Gastroesophageal sphincter (tissue), 4 donors: ENCODE data around the gene ZNF497. TPM values are rescaled to one million over a fixed set of nuclear protein-coding genes. Genes with fewer than 3 reads are reported as not detected.

Experiments used
- ATAC-seq: fragments of 150-250 bp; one replicate; pipeline ENCODE4 v1.9.1; 2016; ENCODE audit warnings: mild to moderate bottlenecking, moderate library complexity
- H3K27ac ChIP-seq, 4 donors: fragments of 200-600 bp; sonication (generic) in 3 of 4; 1 replicate in 3 of 4; 2 replicates in 1 of 4; pipeline ENCODE4 v1.5.1; 2016 to 2019
- H3K27me3 ChIP-seq: fragments of 200-600 bp; sonication (generic); one replicate; pipeline ENCODE4 v1.5.1; 2019
- H3K36me3 ChIP-seq, 2 donors: fragments of 200-600 bp; sonication (generic); one replicate each; pipeline ENCODE4 v1.5.1; 2019; ENCODE audit warnings: control low read depth in 1 of 2
- H3K4me1 ChIP-seq, 3 donors: fragments of 200-600 bp; sonication (generic); 1 replicate in 2 of 3; 2 replicates in 1 of 3; pipeline ENCODE4 v1.5.1; 2016 to 2019; ENCODE audit warnings: control low read depth in 2 of 3
- H3K4me3 ChIP-seq, 2 donors: fragments of 200-600 bp; sonication (generic); one replicate each; pipeline ENCODE4 v1.5.1; 2019; ENCODE audit warnings: mild to moderate bottlenecking in 1 of 2, moderate library complexity in 1 of 2
- H3K9me3 ChIP-seq, 3 donors: fragments of 200-600 bp; sonication (generic); one replicate each; pipeline ENCODE4 v1.5.1; 2017 to 2019; ENCODE audit warnings: control low read depth in 2 of 3
- CTCF ChIP-seq, 4 experiments: fragments of 200-600 bp in 2 of 4; fragments of 450-650 bp in 2 of 4; sonication (generic) in 1 of 4; IDR thresholded peaks; one replicate each; pipeline ENCODE4 v1.5.1; 2017 to 2019; ENCODE audit warnings: antibody characterized with exemption in 4 of 4, mild to moderate bottlenecking in 2 of 4, moderate library complexity in 2 of 4
- EP300 ChIP-seq: sonication (generic); formaldehyde crosslinking; IDR thresholded peaks from one replicate; pipeline ENCODE4 v1.6.1; 2017; ENCODE audit warnings: antibody characterized with exemption, mild to moderate bottlenecking
- POLR2A ChIP-seq, 2 donors: fragments of 450-650 bp; IDR thresholded peaks; one replicate each; pipeline ENCODE4 v1.6.1; 2017; ENCODE audit warnings: antibody characterized with exemption in 2 of 2, mild to moderate bottlenecking in 2 of 2, moderate library complexity in 1 of 2
- POLR2AphosphoS5 ChIP-seq: sonication (generic); formaldehyde crosslinking; IDR thresholded peaks from one replicate; pipeline ENCODE4 v1.6.1; 2017; ENCODE audit warnings: antibody characterized with exemption
- WGBS, 2 donors: methylation state at CpG; one replicate each; pipeline ENCODE4 v1.1.5; 2018; ENCODE audit warnings: low coverage in 1 of 2; 5-methylcytosine and 5-hydroxymethylcytosine counted together
- total RNA-seq, 4 donors: library from RNA; depleted of rRNA; stranded (reverse); fragments of >200 nt; gene quantifications; one replicate each; pipeline ENCODE4 v1.1.0, GENCODE V29; 2016

The ZNF497 gene
- total RNA-seq, 4 donors from 2014 or later: 0.77 to 2.2 (median 1.6) TPM

- 0% methylated on average over 14 of the region's 64 CpGs; no CpG with 5 or more reads in 1 of the 2 donors for WGBS, 2 donors
- peak within 1 kb of the TSS; percentile 64 for H3K4me3 ChIP-seq
- TF ChIP-seq EP300 (no peak), POLR2AphosphoS5 (peak; percentile 79), POLR2A (IDR thresholded peaks at IDR 0.05) (peak; percentile 36 to 73), CTCF (IDR thresholded peaks at IDR 0.05) (peak in 1 of 4 experiments; percentile 13)
- H3K27ac ChIP-seq: peak within 1 kb of the TSS; percentile 89 to 98 (median 94)
- H3K4me1 ChIP-seq: peaks cover 3 to 67% (median 20%) of the 10 kb centered on the region in 3 donors
- H3K9me3 ChIP-seq: no peaks in the 10 kb centered on the region
- no peaks in the 10 kb centered on the region for H3K27me3 ChIP-seq
- H3K36me3 ChIP-seq: peaks cover 0 to 37% of the 10 kb centered on the region in 2 donors
- ATAC-seq: peak; percentile 98
Measured at GRCh38 chr19:58386576-58387337, 24.2 kb upstream of the ZNF497 start, which contains the start of gene RPS5. Gene RPS5, plus strand, starts transcription at chr19:58387269. Its CDS starts 869 bp downstream, at chr19:58388138.

- ATAC-seq: no peak
- WGBS, 2 donors: 3 to 24% methylated on average over 5 to 8 of the region's 36 CpGs
- peaks cover 0 to 30% of the 10 kb centered on the region in 2 donors for H3K36me3 ChIP-seq
- TF ChIP-seq EP300: no peak
- TF ChIP-seq POLR2AphosphoS5: no peak
- no peak for TF ChIP-seq CTCF (IDR thresholded peaks at IDR 0.05)
- TF ChIP-seq POLR2A (IDR thresholded peaks at IDR 0.05): no peak
- no peaks in the 10 kb centered on the region for H3K27me3 ChIP-seq
- H3K4me3 ChIP-seq: peak overlapping the region; percentile 64
- H3K9me3 ChIP-seq: no peaks in the 10 kb centered on the region
- peaks cover 3 to 70% (median 24%) of the 10 kb centered on the region in 3 donors for H3K4me1 ChIP-seq
- peak overlapping the region; percentile 89 to 98 (median 94) for H3K27ac ChIP-seq
Measured at GRCh38 chr19:58385891-58386575, 23.5 kb upstream of the ZNF497 start.

DNA sequence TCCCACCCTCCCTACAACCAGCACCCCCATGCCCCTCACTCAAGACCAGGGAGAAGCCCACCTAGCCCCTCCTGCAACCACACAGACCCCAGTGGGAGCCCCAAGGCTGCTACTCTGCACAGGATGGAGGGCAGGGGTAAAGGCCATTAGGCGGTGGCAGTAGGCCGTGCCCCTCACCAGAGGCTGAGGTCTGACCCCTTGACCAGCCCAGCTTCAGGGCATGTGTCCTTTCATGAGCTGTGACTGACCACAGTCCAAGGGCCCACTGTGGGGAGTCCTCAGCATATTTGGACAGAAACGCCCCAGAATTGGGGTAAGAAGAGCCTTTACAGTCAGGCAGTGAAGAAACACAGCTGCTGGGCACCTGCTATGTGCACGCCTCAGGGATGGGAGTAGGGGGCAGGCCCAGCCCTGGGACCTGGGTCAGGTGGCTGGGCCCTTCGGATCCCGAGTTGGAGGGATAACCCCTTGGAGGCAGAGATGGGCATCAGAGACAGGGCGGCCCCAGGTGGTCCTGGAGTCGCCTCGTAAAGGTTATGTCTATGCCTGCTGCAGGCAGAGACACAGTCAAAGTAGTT, 22.9 kb upstream of the ZNF497 start:
- no peaks in the 10 kb centered on the region for H3K9me3 ChIP-seq
- WGBS, 2 donors: 60 to 80% methylated on average over 1 to 3 of the region's 9 CpGs
- ATAC-seq: no peak
- H3K27me3 ChIP-seq: no peaks in the 10 kb centered on the region
- peaks cover 3 to 66% (median 24%) of the 10 kb centered on the region in 3 donors for H3K4me1 ChIP-seq
- peaks cover 0 to 24% of the 10 kb centered on the region in 2 donors for H3K36me3 ChIP-seq
- peak overlapping the region in 3 of 4 donors; percentile 93 to 98 (median 96) for H3K27ac ChIP-seq
- H3K4me3 ChIP-seq: peak overlapping the region in 1 of 2 donors; percentile 64
- TF ChIP-seq POLR2AphosphoS5 (no peak), CTCF (IDR thresholded peaks at IDR 0.05) (no peak), EP300 (no peak), POLR2A (IDR thresholded peaks at IDR 0.05) (no peak)

- Histone ChIP-seq H3K27me3 (no peaks in the 10 kb centered on the region), H3K4me3 (no peak overlapping the region), H3K36me3 (peaks cover 0 to 2% of the 10 kb centered on the region in 2 donors), H3K9me3 (no peaks in the 10 kb centered on the region), H3K4me1 (peaks cover 3 to 57% (median 34%) of the 10 kb centered on the region in 3 donors), H3K27ac (no peak overlapping the region)
- no peak for ATAC-seq
- 100% methylated on average over 1 of the region's 6 CpGs; no CpG with 5 or more reads in 1 of the 2 donors for WGBS, 2 donors
- TF ChIP-seq POLR2A (IDR thresholded peaks at IDR 0.05) (peak in 1 of 2 donors; percentile 11), CTCF (IDR thresholded peaks at IDR 0.05) (no peak), POLR2AphosphoS5 (no peak)
Measured at GRCh38 chr19:58382997-58383603, 20.5 kb upstream of the ZNF497 start.
